GM12892 (cell line): ENCODE measurements around the gene EMC10.

Experiments used
- POLR2A ChIP-seq: IDR thresholded peaks from 2 replicates; pipeline ENCODE4 v1.6.1; 2011; ENCODE audit warnings: low read depth, low read length, control low read depth
- POLR2AphosphoS5 ChIP-seq: IDR thresholded peaks from 2 replicates; pipeline ENCODE4 v1.6.1; 2011; ENCODE audit warnings: low read depth, low read length, control low read depth

DNA sequence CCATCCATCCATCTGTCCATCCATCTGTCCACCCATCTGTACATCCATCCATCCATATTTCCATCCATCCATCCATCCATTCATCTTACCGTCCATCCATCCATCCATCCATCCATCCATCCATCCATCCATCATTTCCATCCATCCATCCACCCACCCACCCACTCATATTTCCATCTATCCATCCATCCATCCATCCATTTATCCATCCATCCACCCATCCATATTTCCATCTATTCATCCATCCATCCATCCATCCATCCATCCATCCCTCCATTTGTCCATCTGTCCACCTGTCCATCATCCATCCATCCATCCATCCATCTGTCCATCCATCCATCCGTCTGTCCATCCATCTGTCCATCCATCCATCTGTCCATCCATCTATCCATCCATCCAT, 20.3 kb upstream of the EMC10 start:
- no peak for TF ChIP-seq POLR2AphosphoS5
- TF ChIP-seq POLR2A, result no peak
